Amniotic epithelial cell (primary cell): Measurements from ENCODE around the gene ALDH16A1.

Source experiments
- DNase-seq: peaks from one replicate; pipeline ENCODE4 v3.0.0-alpha.2; 2010; ENCODE audit warnings: low read depth

ALDH16A1 gene

DNA sequence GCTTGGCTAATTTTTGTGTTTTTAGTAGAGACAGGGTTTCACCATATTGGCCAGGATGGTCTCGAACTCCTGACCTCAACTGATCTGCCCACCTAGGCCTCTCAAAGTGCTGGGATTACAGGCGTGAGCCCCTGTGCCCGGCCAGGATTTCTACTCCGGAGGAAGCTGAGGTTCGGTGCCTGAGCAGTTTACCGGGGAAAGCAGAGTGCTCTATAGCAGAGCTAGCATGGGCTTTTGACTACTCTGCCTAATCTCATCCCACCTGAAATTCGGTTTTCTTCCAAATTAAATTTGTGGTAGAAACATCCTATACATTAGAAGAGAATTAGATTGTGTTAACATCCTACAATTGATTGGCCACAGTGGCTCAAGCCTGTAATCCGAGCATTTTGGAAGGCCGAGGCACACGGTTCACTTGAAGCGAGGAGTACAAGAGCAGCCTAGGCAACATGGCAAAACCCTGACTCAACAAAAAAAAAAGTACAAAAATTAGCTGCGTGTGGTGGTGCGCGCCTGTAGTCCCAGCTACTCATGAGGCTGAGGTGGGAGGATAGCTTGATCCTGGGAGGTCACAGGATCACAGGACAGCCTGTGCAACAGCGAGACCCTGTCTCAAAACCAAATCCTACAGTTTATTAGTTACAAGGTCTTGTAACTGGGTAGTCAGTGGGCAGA lies 36.0 kb downstream of the ALDH16A1 start:
- DNase-seq, result no peak

DNA sequence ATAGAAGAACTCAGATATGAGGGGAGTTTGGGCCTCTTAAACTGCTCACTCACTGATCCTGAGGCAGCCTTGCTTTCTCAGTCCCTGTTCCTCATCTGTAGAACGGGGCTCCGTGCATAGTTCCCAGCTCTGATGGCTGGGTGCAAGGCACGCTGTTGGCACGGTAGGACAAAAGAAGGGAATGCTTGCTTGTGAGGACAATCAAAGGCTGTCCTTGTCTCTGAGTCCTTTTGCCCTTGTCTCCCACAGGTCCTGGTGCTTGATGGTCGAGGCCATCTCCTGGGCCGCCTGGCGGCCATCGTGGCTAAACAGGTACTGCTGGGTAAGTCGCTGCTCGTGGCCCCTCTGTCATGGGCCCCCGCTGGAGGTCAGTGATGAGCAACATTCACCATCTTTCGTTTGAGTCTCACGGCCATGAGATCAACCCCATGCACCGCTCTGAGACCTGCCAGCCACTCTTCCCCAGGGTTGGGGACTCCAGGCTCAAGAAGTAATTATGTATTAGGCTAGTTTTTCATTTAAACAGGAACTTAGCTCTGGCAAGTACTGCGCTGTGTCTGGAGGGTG lies 36.7 kb downstream of the ALDH16A1 start:
- no peak for DNase-seq

DNA sequence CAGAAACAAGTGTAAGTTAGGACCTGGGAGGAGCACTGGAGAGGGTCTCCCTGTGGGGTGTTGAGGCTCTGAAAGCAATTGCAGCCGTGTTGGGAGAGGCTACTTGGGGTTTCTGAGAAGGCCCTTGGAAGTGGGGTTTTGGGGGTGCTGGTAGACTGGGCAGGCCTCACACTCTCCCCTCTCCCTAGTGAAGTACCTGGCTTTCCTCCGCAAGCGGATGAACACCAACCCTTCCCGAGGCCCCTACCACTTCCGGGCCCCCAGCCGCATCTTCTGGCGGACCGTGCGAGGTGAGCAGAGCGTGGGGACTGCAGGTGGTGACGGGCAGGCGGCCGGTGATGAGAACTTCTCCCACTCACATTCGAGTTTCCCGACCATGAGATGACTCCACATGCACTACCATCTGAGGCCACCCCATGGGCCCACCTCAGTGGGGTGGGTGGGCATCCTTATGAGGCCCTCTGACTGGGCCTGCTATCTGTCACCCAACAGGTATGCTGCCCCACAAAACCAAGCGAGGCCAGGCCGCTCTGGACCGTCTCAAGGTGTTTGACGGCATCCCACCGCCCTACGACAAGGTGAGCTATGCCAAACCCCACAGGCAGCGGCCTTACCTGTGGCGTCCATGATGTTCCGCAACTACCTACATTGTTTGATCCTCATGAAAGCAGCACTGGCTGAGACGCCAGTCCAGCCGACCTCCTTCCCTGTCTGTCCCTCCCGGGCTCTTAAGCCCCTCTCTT lies 37.4 kb downstream of the ALDH16A1 start:
- no peak for DNase-seq

DNA sequence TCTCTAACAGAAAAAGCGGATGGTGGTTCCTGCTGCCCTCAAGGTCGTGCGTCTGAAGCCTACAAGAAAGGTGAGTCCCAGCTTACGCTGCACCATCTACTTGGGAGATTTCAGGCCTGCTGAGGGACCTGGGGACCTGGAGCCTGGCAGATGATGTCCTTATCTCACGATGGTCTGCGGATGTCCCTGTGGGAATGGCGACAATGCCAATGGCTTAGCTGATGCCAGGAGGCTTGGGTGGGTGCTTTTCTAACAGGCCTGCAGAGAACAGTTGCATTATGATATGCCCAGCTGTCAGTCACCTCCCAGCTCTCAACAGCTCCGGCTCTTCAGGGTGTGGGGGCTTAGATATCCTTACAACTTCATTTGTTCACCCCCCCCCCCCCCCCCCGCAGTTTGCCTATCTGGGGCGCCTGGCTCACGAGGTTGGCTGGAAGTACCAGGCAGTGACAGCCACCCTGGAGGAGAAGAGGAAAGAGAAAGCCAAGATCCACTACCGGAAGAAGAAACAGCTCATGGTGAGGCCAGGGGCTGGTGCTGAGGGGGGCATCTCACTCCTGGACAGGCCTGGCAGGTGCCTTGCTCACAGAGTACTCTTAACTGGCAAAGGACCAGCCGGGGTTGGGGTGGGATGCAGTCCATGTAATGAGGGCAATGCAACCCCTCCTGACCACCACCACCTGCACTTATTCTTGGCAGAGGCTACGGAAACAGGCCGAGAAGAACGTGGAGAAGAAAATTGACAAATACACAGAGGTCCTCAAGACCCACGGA lies 38.2 kb downstream of the ALDH16A1 start:
- DNase-seq, result no peak

DNA sequence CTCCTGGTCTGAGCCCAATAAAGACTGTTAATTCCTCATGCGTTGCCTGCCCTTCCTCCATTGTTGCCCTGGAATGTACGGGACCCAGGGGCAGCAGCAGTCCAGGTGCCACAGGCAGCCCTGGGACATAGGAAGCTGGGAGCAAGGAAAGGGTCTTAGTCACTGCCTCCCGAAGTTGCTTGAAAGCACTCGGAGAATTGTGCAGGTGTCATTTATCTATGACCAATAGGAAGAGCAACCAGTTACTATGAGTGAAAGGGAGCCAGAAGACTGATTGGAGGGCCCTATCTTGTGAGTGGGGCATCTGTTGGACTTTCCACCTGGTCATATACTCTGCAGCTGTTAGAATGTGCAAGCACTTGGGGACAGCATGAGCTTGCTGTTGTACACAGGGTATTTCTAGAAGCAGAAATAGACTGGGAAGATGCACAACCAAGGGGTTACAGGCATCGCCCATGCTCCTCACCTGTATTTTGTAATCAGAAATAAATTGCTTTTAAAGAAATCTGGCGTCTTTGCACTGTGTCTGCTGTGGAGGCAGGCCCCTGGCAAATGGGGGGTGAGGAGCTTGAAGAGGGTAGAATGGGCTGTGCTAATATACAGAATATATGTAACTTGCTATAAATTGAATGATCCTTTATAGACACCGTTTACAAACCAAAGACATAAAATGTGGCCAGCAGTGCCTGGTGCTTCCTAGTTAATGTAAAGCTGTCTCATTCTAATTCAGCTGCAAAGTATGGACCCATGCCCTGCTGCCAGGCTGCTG lies 39.0 kb downstream of the ALDH16A1 start:
- no peak for DNase-seq

DNA sequence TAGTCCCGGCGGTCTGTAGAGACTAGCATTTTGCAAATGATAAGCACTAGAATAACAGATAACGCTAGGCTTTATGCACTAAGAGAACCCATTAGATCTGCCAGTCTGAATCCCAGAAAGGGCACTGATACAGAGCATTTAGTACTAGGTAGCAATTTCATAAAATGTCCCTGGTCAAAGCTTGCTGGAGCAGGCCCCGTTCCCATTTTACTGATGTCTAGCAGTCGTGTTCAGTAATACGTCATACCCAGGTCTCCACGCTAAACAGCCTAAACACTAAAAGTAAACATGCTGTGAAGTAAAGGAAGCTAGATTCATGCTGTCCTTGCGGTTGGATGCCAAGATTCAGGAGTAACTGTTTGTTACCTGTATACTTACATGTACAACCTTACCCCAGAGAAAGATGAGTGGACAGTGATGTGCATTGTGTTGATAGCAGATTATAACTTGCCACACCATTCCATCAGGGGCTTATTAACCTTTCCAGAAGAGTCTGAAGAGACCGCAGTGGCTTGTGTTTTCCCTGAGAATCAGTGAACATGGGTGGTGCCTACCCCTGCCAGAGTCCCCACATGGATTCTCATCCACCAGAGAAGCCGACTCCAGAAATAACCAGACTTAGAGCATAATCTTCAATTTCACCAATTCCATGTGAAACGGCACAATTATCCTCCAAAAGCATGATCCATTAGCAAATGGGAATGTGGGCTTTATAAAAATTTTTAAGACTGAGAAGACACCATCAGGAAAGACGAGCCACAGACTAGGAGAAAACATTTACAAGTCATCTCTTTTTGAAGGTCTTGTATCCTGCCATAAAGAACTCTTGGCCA lies 39.8 kb downstream of the ALDH16A1 start:
- DNase-seq, result no peak

DNA sequence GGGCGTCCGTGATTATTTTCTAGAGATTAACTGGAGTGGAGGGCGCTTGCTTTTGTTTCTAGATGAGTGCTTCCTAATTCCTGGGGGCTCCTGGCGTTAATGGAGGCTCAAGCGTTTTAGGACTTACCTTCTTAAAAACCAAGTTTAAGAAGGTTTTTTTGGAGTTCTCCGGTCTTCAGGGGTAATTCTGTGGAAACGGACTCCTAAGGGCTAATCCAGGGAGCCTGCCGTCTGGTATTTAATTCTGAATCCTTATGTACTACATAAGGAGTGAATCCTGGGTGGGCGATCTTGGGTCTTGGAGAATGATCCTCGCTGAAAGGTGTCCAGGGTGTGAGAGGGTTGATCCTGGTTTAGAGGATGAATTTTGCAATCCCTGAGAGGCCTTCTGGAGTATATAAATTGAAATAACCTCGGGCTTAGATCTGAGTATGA lies 43.6 kb downstream of the ALDH16A1 start:
- no peak for DNase-seq

DNA sequence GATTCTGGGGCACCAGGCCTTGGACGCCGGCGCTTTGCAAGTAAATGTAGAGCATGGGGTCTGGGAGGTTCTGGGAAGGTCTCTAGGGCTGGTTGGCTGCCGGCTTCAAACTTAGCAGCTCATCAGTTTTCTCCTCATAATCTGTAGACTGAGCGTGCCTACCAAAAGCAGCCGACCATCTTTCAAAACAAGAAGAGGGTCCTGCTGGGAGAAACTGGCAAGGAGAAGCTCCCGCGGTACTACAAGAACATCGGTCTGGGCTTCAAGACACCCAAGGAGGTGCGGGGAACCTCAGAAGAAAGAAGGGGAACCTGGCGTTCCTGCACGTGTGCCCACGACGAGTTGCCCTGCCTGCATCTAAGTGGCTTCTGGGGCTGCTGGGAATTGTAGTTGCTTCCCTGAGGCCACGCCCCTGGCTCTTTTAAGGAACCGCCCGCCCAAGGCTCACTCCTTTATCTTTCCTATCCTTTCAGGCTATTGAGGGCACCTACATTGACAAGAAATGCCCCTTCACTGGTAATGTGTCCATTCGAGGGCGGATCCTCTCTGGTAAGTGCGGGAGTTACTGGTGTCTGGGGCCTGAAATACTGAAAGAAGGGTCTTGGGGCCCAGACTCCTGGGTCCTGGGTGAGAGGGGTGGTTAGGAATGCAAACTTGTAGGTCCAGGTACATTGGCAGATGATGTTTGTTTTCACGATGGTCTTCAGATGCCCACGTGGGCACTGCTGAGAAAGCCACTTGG lies 44.2 kb downstream of the ALDH16A1 start:
- DNase-seq, result peak; percentile 48

DNA sequence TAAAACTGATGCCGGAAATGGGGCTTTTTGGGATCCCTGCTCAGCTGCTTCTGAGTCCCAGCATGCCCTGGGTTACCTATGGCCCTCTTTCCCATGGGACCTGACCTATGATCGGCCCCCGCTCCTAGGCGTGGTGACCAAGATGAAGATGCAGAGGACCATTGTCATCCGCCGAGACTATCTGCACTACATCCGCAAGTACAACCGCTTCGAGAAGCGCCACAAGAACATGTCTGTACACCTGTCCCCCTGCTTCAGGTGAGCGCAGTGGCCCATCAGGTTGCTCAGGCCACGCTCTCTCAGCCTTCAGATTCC lies 44.7 kb downstream of the ALDH16A1 start:
- no peak for DNase-seq

DNA sequence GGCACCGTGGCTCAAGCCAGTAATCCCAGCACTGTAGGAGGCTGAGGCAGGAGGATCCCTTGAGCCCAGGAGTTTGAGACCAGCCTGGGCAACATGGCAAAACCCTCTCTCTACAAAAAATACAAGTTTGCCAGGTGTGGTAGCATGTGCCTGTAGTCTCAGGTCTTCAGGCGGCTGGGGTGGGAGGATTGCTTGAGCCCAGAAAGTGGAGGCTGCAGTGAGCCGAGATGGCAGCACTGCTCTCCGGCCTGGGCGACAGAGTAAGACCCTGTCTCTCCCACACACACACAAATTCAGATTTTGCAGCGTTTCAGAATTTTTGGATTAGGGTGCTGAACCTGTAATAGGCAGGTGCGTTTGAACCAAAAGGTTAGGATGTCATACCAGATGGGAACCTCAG lies 45.5 kb downstream of the ALDH16A1 start:
- no peak for DNase-seq

DNA sequence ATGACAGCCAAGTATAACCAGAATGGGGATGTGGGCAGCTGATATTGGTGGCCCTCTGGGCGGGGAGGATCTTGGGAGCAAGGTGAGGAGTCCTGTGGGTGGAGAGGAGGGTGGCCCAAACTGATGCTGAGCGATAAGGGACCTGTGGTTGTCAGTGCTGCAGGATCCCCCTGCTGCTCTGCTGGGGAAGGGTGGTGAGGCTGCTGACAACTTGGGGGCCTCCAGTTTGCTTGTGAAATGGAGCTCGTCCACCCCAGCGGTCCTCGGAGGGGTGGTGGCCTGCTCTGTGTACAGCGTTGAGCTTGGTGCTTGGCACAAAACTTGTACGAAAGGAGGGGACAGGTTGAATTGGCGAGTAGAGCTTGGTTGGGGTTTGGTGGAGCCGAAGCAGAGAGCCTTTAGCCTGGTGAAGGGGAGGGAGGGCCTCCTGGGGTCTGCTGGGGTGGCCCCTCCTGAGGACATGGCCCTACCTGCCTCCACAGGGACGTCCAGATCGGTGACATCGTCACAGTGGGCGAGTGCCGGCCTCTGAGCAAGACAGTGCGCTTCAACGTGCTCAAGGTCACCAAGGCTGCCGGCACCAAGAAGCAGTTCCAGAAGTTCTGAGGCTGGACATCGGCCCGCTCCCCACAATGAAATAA lies 46.1 kb downstream of the ALDH16A1 start:
- DNase-seq, result no peak

DNA sequence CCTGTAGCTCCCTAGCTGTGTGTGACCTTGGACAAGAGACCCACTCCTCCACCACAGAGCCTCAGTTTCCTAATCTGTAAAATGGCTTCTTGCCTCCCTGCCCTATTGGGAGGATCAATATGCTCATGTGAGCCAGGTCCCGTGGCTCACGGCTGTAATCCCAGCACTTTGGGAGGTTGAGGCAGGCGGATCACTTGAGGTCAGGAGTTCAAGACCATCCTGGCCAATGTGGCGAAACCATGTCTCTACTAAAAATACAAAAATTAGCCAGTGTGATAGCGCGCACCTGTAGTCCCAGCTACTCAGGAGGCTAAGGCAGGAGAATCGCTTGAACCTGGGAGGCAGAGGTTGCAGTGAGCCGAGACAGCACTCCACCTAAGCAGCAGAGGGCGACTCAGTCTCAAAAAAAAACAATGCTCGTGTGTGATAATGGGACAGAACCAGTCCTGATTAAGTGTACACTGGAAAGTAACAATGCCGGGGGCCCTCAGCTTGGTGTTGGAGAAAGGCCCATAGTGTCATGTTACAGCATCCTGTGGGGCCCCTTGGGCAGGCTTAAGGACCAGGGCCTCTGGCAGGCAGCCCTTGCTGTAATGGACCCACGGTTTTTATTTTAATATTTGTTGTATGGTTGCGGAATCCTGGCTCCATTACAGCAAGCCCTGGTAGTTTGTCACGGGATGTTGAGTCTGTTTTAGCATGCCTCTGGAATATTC lies 50.0 kb downstream of the ALDH16A1 start:
- DNase-seq, result peak; percentile 79

DNA sequence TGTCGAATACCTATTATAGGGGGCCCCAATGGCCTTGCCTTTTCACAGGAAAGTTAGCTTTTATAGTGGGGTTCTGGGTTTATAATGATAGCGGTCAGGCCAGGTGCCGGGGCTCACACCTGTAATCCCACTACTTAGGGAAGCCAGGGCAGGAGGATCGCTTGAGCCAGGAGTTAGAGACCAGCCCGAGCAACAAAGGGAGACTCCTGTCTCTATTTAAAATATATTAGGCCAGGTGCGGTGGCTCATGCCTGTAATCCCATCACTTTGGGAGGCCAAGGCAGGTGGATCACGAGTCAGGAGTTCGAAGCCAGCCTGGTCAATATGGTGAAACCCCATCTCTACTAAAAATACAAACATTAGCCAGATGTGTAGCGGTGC lies 50.5 kb downstream of the ALDH16A1 start:
- no peak for DNase-seq

DNA sequence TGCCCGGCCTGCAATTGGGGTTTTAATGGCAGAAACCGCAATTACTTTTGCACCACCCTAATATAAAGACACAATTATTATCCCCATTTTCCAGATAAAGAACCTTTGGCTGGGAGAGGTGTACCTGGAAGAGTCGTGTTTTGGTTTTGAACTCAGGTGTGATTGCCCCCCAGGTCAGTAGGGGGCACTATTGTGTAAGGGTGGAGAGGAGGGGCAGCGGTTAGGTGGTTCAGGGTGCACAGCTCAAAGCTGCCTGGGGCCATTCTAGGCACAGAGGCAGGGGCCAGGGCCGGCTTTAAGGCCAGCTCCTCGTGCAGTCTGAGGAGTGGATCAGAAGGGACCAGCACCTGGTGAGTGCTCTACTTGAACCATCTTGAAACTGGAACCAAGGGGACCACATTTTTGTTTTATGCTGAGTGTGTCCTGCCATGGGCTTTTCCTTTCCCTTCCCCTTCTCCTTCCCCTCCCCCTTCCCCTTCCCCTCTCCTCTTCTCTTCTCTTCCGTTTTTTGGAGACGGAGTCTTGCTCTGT lies 53.6 kb downstream of the ALDH16A1 start:
- peak; percentile 48 for DNase-seq

DNA sequence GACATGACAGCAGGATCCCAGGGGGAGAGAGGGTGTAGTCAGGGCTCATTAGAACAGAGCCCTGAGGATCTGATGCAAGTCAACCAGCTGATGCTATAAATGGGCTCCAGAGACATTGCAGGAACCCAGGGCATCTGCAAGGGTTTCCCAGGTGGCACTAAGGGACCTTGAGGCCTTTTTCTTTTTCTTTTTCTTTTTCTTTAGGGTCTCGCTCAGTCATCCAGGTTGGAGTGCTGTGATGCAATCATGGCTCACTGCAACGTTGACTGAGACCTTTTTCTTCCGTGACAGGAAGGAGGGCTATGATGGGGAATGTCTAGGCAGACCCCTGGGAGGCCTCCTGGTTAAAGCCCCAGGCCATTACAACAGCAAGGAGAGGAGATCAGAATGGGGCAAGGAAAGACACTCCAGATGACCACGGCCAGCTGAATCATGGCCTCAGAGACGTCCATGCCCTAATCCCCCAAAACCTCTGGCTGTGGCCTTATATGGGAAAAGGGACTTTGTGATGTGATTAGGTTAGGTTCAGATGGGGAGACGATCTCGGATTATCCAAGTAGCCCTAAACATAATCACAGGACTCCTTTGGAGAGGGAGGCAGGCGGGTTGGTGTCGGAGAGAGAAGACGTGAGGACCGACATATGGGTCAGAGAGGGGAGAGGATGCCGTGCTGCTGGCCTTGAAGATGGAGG lies 54.9 kb downstream of the ALDH16A1 start:
- no peak for DNase-seq

DNA sequence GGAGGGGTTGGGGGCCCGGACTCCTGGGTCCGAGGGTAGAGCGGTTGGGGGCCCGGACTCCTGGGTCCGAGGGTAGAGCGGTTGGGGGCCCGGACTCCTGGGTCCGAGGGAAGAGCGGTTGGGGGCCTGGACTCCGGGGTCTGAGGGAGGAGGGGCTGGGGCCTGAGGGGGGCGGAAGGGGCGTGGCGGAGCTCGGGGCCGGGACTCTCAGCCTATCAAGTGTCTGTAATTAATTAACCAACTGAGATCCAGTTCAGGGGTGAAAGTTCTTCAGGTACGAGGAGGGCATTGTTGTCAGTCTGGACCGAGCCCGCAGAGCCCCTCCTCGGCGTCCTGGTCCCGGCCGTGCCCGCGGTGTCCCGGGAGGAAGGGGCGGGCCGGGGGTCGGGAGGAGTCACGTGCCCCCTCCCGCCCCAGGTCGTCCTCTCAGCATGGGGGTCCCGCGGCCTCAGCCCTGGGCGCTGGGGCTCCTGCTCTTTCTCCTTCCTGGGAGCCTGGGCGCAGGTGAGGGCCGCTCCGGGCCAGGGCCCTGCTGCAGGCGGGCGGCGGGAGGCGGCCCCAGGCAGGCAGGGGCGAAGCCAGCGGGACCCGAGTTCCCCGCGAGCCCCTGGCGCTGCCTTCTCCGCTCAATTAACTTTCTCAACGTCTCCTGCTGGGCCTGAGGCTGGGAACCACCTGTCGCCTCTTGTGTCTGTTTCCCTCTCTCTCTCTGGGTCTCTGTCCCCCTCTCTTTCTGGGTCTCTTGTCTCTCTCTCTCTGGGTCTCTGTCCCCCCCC lies 60.1 kb downstream of the ALDH16A1 start:
- DNase-seq, result no peak

DNA sequence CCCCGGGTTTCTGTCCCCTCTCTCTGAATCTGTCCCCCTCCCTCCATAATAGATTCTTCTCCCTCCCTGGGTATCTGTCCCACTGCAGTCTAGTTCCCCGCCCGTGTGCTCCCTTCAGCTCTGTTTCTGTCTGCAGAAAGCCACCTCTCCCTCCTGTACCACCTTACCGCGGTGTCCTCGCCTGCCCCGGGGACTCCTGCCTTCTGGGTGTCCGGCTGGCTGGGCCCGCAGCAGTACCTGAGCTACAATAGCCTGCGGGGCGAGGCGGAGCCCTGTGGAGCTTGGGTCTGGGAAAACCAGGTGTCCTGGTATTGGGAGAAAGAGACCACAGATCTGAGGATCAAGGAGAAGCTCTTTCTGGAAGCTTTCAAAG lies 60.7 kb downstream of the ALDH16A1 start:
- DNase-seq, result no peak

DNA sequence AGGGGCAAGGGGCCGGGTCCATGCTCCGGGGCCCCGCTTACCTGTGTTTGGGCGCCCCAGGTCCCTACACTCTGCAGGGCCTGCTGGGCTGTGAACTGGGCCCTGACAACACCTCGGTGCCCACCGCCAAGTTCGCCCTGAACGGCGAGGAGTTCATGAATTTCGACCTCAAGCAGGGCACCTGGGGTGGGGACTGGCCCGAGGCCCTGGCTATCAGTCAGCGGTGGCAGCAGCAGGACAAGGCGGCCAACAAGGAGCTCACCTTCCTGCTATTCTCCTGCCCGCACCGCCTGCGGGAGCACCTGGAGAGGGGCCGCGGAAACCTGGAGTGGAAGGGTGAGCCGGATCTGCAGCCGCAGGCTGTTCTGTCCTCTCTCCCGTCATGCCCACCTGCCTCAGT lies 61.1 kb downstream of the ALDH16A1 start:
- no peak for DNase-seq
